Hypothalamus (tissue), 51 donors: ENCODE measurements around the gene ASIC1.

Experiments used
- DNase-seq, 51 donors: peaks; one replicate each; lab custom pipeline; 2025; lab: John Stamatoyannopoulos, UW

The ASIC1 gene

DNA sequence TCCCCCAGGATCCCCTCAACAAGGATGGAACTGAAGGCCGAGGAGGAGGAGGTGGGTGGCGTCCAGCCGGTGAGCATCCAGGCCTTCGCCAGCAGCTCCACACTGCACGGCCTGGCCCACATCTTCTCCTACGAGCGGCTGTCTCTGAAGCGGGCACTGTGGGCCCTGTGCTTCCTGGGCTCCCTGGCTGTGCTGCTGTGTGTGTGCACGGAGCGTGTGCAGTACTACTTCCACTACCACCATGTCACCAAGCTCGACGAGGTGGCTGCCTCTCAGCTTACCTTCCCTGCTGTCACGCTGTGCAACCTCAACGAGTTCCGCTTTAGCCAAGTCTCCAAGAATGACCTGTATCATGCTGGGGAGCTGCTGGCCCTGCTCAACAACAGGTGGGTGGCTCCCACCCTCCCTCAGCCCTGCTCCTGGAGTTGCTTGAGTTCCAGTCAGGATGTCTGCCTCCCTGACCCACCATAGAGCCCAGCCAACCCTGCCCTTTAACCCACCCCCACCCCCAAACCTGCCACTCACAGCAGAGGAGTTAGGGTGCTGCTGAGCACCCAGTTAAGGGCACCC lies 1.4 kb downstream of the ASIC1 start:
- DNase-seq: peak in 2 of 51 donors; percentile 28 to 32

DNA sequence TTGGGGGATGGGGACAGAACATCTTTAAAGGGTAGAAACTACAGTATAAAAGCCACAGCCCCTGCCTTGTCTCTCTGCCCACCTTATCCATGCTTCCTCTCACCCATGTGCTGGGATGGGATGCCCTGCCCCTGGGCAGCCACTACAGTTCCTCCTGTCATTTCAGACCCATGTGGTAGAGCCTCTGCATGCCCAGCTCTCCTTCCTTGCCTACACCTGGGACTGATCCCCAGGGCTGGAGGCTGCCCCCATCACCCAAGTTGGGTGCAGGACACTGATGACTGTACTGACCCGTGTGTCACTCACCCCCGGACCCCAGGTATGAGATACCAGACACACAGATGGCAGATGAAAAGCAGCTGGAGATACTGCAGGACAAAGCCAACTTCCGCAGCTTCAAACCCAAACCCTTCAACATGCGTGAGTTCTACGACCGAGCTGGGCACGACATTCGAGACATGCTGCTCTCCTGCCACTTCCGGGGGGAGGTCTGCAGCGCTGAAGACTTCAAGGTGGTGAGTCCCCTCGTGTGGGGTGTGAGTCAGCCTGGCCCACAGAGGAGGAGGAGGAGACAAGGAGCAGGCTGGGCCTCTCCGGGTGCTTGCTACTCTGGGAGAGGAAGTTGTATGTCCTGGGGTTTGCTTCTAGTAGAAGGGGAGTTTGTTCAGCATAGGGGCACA lies 2.2 kb downstream of the ASIC1 start:
- no peak for DNase-seq

DNA sequence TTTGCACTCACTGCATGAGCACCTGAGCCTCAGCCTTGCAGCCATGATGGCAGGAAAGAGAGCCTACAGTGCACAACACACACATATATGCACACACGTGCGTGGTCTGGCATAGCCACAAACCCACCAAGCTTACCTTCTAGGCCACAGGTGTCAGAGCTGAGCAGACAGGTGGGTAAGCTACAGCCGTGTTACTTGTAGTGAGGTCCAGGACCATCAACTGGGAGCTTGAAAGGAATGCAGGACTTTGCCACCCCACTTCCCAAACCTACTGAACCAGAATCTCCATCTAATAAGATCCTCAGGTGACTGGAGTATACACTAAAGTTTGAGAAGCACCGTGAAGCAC lies 2.7 kb downstream of the ASIC1 start:
- no peak for DNase-seq

GRCh38 chr12:50061171-50061570 lies 3.8 kb downstream of the ASIC1 start:
- DNase-seq: peak in 4 of 51 donors; percentile 10 to 36 (median 16)

- no peak for DNase-seq
These were observed 4.7 kb downstream of the ASIC1 start for GRCh38 chr12:50061946-50062686.

DNA sequence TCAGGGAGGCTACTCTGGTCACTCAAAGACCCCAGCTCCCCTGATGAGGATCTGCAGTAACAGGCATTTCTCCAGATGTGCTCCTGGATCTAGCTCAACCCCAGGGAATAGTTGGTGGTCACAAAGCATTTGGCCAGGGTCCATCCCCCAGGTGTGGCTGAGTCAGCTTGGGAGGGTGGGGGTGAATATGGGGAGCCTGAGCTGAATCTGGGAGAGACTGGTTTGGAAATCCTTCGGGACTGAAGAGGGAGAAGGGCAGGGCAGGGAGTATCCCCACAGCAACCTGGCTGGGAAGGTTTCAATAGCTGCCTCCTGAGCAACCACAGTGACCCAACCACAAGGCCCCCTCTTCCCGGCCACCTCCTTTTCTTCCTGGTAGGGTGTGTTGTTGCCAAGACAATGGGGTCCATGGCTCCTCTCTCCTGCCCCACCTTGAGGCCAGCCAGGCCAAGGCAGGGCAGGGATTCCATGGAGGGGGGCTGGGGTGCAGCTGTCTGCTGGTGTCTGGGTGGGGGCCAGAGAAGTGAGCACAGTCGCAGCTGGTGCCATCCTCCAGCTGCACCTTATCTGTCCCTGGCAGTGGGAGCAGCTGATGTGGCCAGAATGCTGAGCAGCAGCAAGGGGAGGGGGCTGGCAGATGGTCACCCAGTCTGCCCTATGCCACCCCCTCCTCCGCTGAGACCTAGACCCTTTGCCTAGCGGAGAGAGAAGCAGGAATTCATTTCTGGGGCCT lies 5.5 kb downstream of the ASIC1 start:
- peak in 24 of 51 donors; percentile 11 to 71 (median 36) for DNase-seq

GRCh38 chr12:50065726-50066310 lies 8.4 kb downstream of the ASIC1 start:
- DNase-seq: no peak

- no peak for DNase-seq
These were observed 9.0 kb downstream of the ASIC1 start for GRCh38 chr12:50066402-50066801.

DNA sequence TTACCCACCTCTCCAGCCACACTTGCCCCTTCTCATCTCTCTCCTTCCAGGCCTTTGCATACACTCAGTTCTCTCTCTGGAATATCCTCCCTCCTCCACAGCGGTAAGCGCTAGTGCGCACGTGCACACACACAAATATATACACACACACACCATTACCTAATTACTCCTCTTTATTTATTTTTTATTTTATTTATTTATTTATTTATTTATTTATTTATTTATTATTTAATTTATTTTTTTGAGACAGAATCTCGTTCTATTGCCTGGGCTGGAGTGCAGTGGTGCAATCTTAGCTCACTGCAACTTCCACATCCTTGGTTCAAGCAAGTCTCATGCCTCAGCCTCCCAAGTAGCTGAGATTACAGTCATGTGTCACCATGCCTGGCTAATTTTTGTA lies 11.7 kb downstream of the ASIC1 start:
- DNase-seq: no peak

DNA sequence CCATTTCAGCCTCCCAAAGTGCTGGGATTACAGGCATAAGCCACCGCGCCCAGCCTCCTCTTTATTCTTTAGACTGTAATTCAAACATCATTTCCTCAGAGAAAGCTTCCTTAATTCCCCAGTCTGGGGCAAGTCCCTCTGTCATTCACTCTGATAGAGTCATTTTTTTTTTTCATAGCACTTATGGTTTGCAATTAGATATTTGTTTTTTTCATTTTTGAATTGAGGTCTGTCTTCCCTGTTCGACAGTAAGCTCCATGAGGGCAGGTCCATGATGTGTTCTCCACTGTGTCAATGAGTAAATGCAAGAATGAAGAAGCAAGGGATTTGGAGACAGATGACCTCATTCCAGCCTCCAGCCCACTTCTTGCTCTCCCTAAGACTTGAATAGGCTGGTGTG lies 12.1 kb downstream of the ASIC1 start:
- no peak for DNase-seq

- DNase-seq: peak in 49 of 51 donors; percentile 22 to 88 (median 58)
These were observed 13.1 kb downstream of the ASIC1 start for GRCh38 chr12:50070314-50071060.

GRCh38 chr12:50072198-50072907 lies 15.0 kb downstream of the ASIC1 start:
- no peak for DNase-seq

DNA sequence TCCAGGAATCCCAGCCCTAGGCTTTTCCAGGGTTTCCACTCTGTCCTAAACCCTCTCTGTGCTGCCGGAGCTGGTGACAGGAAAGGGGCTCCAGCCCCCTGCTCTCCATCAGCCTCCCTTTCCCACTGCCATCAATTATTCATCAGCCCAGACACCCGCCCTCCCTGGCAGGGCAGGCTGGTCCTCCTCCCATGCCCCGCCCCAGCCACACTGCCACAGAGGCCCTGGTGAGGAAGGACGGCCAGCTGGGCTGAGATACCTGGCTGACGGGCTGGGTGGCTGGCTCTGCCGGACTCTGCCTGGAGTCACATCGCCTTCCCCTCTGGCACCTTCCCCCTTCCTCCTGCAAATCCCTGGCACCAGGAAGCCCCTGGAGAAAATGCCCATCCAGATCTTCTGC lies 15.8 kb downstream of the ASIC1 start:
- DNase-seq: no peak

DNA sequence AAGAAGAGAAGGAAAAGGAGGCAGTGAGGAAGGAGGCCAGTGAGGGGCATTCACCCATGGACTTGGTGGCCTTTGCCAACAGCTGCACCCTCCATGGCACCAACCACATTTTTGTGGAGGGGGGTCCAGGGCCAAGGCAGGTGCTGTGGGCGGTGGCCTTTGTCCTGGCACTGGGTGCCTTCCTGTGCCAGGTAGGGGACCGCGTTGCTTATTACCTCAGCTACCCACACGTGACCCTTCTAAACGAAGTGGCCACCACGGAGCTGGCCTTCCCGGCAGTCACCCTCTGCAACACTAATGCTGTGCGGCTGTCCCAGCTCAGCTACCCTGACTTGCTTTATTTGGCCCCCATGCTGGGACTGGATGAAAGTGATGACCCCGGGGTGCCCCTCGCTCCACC lies 16.3 kb downstream of the ASIC1 start:
- no peak for DNase-seq

DNA sequence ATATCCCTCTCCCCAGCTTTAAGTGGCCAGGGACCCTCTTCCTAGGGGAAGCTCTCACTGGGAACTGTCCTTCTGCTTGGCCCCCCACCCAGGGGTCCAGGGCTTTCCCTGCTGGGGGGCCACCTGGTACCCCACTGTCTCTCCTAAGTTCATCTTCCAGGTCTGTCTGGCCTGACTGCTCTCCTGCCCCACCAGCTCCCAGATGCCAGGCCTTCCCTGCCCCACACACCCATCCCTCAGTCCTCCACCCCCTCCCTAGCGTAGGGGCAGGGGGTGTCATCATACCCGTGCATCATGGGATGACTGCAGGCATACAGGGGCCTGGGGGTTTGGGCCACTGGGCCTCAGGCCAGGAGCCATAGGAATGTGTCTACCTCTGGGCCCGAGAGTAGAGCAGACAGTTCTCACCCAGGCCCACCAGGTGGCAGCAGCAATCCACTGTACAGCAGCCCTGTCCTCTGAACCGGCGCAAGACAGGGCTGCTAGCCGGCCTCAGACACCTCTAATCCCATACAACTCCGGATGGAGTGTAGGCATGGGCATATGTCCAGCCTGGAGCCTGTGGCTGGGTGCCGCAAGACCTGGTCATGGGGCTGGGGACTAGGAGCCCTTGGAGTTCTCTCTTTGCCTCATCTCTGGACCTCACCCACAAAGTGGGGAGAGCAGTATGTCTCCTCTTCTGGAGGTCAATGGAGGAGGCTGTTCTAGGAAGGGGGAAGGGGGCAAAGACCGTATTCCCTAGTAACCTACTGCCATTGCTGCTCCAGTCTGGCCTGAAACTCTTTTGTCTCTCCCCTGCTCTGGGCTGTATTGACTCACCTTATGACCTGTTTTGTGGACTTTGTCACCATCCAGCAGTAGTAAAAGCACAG lies 17.8 kb downstream of the ASIC1 start:
- peak; percentile 19 to 87 (median 65) for DNase-seq

GRCh38 chr12:50075808-50076170 lies 18.4 kb downstream of the ASIC1 start:
- DNase-seq: no peak

DNA sequence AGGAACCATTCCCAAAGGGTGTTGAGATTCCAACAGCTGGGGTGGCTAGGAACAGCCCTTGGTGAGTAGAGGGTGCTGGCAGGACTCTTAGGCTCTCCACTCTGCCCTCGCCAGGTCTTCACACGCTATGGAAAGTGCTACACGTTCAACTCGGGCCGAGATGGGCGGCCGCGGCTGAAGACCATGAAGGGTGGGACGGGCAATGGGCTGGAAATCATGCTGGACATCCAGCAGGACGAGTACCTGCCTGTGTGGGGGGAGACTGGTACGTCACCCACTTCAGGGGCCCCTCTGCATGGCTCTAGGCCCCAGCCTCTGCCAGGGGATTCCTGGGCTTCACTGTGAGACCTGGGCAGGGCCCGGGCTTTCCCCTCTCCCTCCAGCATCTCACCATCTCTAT lies 19.7 kb downstream of the ASIC1 start:
- DNase-seq: no peak

- DNase-seq: no peak
These were observed 20.9 kb downstream of the ASIC1 start for GRCh38 chr12:50078281-50078680.

- DNase-seq: no peak
These were observed 22.4 kb downstream of the ASIC1 start for GRCh38 chr12:50079771-50080170.
